Measurements from ENCODE around the gene ZNF304. TPM values are rescaled to one million over a fixed set of nuclear protein-coding genes. Genes with fewer than 3 reads are reported as not detected.
A peak's percentile ranks its signal among the peaks of the same experiment; 100 is the strongest.

Gene ZNF304
- total RNA-seq, 1 experiment from 2014 or later, result 11.0 TPM

DNA sequence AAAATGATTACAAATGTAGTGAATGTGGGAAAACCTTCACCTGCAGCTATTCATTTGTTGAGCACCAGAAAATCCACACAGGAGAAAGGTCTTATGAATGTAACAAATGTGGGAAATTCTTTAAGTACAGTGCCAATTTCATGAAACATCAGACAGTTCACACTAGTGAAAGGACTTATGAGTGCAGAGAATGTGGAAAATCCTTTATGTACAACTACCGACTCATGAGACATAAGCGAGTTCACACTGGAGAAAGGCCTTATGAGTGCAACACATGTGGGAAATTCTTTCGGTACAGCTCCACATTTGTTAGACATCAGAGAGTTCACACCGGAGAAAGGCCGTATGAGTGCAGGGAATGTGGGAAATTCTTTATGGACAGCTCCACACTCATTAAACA, 47.8 kb downstream of the ZNF304 start:
- CTCF ChIA-PET, result no interaction called here
- BruUV-seq (replicated peaks), result no TSS peak
- Histone ChIP-seq H3K4me3 (ENCODE audit: low read depth, low read length, poor library complexity, severe bottlenecking) (no peak overlapping the region), H3K27ac (ENCODE audit: low read depth, low read length, poor library complexity, severe bottlenecking) (no peak overlapping the region), H3K4me1 (ENCODE audit: insufficient read depth, low read length, poor library complexity, severe bottlenecking) (no peaks in the 10 kb centered on the region), H3K9me3 (ENCODE audit: low read depth, low read length, poor library complexity, severe bottlenecking) (peaks cover 19% of the 10 kb centered on the region), H3K36me3 (ENCODE audit: insufficient read depth, low read length, poor library complexity, severe bottlenecking) (peaks cover 40% of the 10 kb centered on the region), H3K27me3 (replicated peaks; ENCODE audit: insufficient read depth, low read depth, low read length, poor library complexity) (no peaks in the 10 kb centered on the region)
- intact Hi-C loops (cut with micrococcal nuclease; ENCODE audit: unreplicated experiment), result no loop called here
- POLR2A ChIA-PET (ENCODE audit: low non-redundant PET), result no interaction called here
- TF ChIP-seq, protein P1, sequence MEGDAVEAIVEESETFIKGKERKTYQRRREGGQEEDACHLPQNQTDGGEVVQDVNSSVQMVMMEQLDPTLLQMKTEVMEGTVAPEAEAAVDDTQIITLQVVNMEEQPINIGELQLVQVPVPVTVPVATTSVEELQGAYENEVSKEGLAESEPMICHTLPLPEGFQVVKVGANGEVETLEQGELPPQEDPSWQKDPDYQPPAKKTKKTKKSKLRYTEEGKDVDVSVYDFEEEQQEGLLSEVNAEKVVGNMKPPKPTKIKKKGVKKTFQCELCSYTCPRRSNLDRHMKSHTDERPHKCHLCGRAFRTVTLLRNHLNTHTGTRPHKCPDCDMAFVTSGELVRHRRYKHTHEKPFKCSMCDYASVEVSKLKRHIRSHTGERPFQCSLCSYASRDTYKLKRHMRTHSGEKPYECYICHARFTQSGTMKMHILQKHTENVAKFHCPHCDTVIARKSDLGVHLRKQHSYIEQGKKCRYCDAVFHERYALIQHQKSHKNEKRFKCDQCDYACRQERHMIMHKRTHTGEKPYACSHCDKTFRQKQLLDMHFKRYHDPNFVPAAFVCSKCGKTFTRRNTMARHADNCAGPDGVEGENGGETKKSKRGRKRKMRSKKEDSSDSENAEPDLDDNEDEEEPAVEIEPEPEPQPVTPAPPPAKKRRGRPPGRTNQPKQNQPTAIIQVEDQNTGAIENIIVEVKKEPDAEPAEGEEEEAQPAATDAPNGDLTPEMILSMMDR (conservative IDR thresholded peaks at IDR 0.05; ENCODE audit: low read depth, low read length), result no peak
- no peak for TF ChIP-seq EZH2 (IDR thresholded peaks at IDR 0.05; ENCODE audit: borderline replicate concordance, low read depth, low read length, poor library complexity, severe bottlenecking)
- no peak for DNase-seq (ENCODE audit: low spot score)

DNA sequence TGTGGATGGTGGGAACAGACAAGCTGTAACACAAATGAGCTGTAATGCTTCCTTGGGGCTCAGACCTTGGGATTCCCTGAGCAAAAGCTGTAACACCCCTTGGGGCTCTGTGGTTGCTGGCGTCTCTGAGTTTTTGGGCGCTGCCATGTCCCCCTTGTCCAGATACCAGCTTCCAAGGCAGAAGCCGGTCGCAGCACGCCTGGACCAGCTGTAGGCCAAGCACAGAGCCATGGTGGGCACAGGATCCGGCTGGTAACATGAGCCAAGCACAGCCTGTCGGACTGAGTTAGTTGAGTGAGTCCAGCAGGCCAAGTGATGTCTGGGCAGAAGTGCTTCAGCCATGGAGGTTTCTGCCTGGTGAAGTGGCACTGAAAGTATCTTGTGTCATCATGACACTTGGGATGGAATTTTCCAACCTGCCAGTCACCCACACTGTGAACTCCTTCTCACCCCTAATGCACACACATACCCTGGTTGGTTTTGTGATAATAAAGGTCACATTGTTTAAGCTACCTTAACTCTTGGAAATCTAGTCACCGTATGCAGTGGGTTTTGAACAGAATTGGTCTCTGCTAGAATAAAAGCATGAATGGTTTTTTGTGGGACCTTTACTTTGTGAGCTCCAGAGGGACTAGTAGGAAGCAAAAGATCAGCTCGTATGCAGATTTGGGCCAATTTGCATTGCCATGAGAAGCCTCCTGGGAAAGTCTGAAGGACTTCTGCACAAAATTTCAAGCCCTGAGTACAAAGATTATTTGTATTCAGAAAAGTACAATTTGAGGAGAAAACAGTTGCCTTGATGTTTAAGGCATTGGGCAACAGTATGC, 52.9 kb downstream of the ZNF304 start:
- peaks cover 13% of the 10 kb centered on the region for H3K36me3 ChIP-seq (ENCODE audit: insufficient read depth, low read length, poor library complexity, severe bottlenecking)
- ChIA-PET POLR2A (ENCODE audit: low non-redundant PET) (no interaction called here), CTCF (no interaction called here)
- no peaks in the 10 kb centered on the region for H3K4me1 ChIP-seq (ENCODE audit: insufficient read depth, low read length, poor library complexity, severe bottlenecking)
- H3K27ac ChIP-seq (ENCODE audit: low read depth, low read length, poor library complexity, severe bottlenecking), result no peak overlapping the region
- no peak overlapping the region for H3K4me3 ChIP-seq (ENCODE audit: low read depth, low read length, poor library complexity, severe bottlenecking)
- intact Hi-C loops (cut with micrococcal nuclease; ENCODE audit: unreplicated experiment), result no loop called here
- H3K27me3 ChIP-seq (replicated peaks; ENCODE audit: insufficient read depth, low read depth, low read length, poor library complexity), result no peaks in the 10 kb centered on the region
- no TSS peak for BruUV-seq (replicated peaks)
- H3K9me3 ChIP-seq (ENCODE audit: low read depth, low read length, poor library complexity, severe bottlenecking), result peaks cover 7% of the 10 kb centered on the region
- no peak for DNase-seq (ENCODE audit: low spot score)
- TF ChIP-seq, protein P1 (conservative IDR thresholded peaks at IDR 0.05; ENCODE audit: low read depth, low read length), result no peak
- no peak for TF ChIP-seq EZH2 (IDR thresholded peaks at IDR 0.05; ENCODE audit: borderline replicate concordance, low read depth, low read length, poor library complexity, severe bottlenecking)

DNA sequence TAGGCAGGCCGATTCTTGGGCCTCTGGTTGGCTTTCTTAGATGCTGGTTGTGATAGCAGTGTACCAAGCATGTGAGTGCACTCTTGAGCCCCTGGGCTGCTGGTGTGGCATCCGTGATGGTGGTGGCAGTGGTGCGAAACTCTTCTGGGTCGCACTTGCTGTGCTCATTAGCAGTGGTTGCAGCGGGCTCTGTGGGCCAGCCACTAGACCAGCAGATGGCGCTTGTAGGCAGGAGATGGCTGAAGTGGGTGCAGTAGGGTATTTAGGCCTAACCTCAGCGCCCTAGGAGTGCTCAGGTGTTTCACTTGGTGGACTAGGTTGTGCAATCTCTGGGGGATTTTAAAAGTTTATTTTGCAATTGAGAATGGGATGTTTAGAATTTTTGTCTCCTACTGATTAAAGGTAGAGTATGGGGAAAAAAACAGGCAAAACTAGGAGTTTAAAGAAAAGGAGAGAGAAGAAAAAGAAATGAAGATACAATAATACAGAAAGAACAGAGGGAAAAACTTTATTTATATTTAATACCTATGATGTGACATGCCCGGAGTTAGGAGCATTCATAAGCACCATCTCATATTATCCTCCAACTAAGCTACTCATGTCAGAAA, 55.5 kb downstream of the ZNF304 start:
- DNase-seq (ENCODE audit: low spot score), result peak; percentile 70
- no peaks in the 10 kb centered on the region for H3K4me1 ChIP-seq (ENCODE audit: insufficient read depth, low read length, poor library complexity, severe bottlenecking)
- no peak overlapping the region for H3K27ac ChIP-seq (ENCODE audit: low read depth, low read length, poor library complexity, severe bottlenecking)
- ChIA-PET POLR2A (ENCODE audit: low non-redundant PET) (no interaction called here), CTCF (interaction anchor here (1.0 kb wide), 1 partner anchor 749 kb away, joined by 4 read pairs; no protein-coding TSS in a partner anchor)
- H3K27me3 ChIP-seq (replicated peaks; ENCODE audit: insufficient read depth, low read depth, low read length, poor library complexity), result no peaks in the 10 kb centered on the region
- TF ChIP-seq, protein P1 (conservative IDR thresholded peaks at IDR 0.05; ENCODE audit: low read depth, low read length), result peak; percentile 84
- TF ChIP-seq EZH2 (IDR thresholded peaks at IDR 0.05; ENCODE audit: borderline replicate concordance, low read depth, low read length, poor library complexity, severe bottlenecking), result no peak
- H3K9me3 ChIP-seq (ENCODE audit: low read depth, low read length, poor library complexity, severe bottlenecking), result no peaks in the 10 kb centered on the region
- intact Hi-C loops (cut with micrococcal nuclease; ENCODE audit: unreplicated experiment), result loop anchor here (2.0 kb wide), 1 partner anchor 748 kb away; no protein-coding TSS in a partner anchor
- no peaks in the 10 kb centered on the region for H3K36me3 ChIP-seq (ENCODE audit: insufficient read depth, low read length, poor library complexity, severe bottlenecking)
- H3K4me3 ChIP-seq (ENCODE audit: low read depth, low read length, poor library complexity, severe bottlenecking), result no peak overlapping the region
- no TSS peak for BruUV-seq (replicated peaks)

Other genes starting within 250 kb of the ZNF304 start
- gene USP29, start 231.3 kb upstream of the ZNF304 start, total RNA-seq (2021), result not detected in 2 replicates
- gene ZIM3, start 206.1 kb upstream of the ZNF304 start, total RNA-seq (2021), result not detected in 2 replicates
- not detected in 2 replicates for gene DUXA, start 183.8 kb upstream of the ZNF304 start, total RNA-seq (2021)
- gene ZNF264, start 159.8 kb upstream of the ZNF304 start, total RNA-seq (2021), result 25.1 and 25.8 TPM in 2 replicates
- 1.2 and 1.5 TPM in 2 replicates for gene AURKC, start 120.2 kb upstream of the ZNF304 start, total RNA-seq (2021)
- 11.7 and 14.7 TPM in 2 replicates for gene ZNF805, start 110.6 kb upstream of the ZNF304 start, total RNA-seq (2021)
- gene ZNF460, start 70.8 kb upstream of the ZNF304 start, total RNA-seq (2021), result 53.3 and 58.4 TPM in 2 replicates
- 10.1 and 10.6 TPM in 2 replicates for gene ZNF543, start 30.8 kb upstream of the ZNF304 start, total RNA-seq (2021)
- gene TRAPPC2B, start 12.3 kb downstream of the ZNF304 start, total RNA-seq (2021), result 16.8 and 18.7 TPM in 2 replicates
- gene ZNF547, start 12.3 kb downstream of the ZNF304 start, total RNA-seq (2021), result 5.0 and 6.1 TPM in 2 replicates
- 16.9 TPM in 2 replicates for gene ZNF548, start 38.6 kb downstream of the ZNF304 start, total RNA-seq (2021)
- 13.1 and 19.2 TPM in 2 replicates for gene ZNF17, start 59.9 kb downstream of the ZNF304 start, total RNA-seq (2021)
- 21.6 and 22.9 TPM in 2 replicates for gene ZNF749, start 84.1 kb downstream of the ZNF304 start, total RNA-seq (2021)
- gene VN1R1, start 105.9 kb downstream of the ZNF304 start, total RNA-seq (2021), result 0.41 and 0.83 TPM in 2 replicates
- gene ZNF772, start 126.3 kb downstream of the ZNF304 start, total RNA-seq (2021), result 19.4 and 21.2 TPM in 2 replicates
- 12.4 and 14.6 TPM in 2 replicates for gene ZNF419, start 136.5 kb downstream of the ZNF304 start, total RNA-seq (2021)
- 9.7 and 13.4 TPM in 2 replicates for gene ZNF773, start 148.7 kb downstream of the ZNF304 start, total RNA-seq (2021)
- gene ZNF549, start 176.1 kb downstream of the ZNF304 start, total RNA-seq (2021), result 8.5 and 10.1 TPM in 2 replicates
- 9.6 and 11.5 TPM in 2 replicates for gene ZNF550, start 208.6 kb downstream of the ZNF304 start, total RNA-seq (2021)
- 6.8 and 7.1 TPM in 2 replicates for gene ZNF416, start 227.6 kb downstream of the ZNF304 start, total RNA-seq (2021)
- gene ZIK1, start 232.9 kb downstream of the ZNF304 start, total RNA-seq (2021), result 16.3 and 16.7 TPM in 2 replicates
- gene ZNF530, start 248.6 kb downstream of the ZNF304 start, total RNA-seq (2021), result 9.4 and 11.3 TPM in 2 replicates

Data from A673 (cell line).